Measurements from ENCODE around the gene LCA5.

DNA sequence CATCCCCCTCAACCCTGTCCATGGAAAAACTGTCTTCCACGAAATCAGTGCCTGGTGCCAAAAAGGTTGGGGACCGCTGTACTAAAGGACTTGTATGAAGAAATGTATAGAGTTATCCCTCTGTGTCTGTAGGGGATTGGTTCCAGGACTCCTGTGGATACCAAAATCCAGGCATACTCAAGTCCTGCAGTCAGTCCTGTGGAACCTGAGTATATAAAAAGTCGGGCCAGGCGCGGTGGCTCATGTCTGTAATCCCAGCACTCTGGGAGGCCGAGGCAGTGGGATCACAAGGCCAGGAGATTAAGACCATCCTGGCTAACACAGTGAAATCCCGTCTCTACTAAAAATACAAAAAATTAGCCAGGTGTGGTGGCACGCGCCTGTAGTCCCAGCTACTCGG is 42.0 kb downstream of the LCA5 start:
- TF ChIP-seq, protein P1, sequence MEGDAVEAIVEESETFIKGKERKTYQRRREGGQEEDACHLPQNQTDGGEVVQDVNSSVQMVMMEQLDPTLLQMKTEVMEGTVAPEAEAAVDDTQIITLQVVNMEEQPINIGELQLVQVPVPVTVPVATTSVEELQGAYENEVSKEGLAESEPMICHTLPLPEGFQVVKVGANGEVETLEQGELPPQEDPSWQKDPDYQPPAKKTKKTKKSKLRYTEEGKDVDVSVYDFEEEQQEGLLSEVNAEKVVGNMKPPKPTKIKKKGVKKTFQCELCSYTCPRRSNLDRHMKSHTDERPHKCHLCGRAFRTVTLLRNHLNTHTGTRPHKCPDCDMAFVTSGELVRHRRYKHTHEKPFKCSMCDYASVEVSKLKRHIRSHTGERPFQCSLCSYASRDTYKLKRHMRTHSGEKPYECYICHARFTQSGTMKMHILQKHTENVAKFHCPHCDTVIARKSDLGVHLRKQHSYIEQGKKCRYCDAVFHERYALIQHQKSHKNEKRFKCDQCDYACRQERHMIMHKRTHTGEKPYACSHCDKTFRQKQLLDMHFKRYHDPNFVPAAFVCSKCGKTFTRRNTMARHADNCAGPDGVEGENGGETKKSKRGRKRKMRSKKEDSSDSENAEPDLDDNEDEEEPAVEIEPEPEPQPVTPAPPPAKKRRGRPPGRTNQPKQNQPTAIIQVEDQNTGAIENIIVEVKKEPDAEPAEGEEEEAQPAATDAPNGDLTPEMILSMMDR (conservative IDR thresholded peaks at IDR 0.05) = no peak
- TF ChIP-seq ZFX (IDR thresholded peaks at IDR 0.05) = no peak

Data from C4-2B (cell line).